ENCODE measurements around the gene TMEM253.

The TMEM253 gene

DNA sequence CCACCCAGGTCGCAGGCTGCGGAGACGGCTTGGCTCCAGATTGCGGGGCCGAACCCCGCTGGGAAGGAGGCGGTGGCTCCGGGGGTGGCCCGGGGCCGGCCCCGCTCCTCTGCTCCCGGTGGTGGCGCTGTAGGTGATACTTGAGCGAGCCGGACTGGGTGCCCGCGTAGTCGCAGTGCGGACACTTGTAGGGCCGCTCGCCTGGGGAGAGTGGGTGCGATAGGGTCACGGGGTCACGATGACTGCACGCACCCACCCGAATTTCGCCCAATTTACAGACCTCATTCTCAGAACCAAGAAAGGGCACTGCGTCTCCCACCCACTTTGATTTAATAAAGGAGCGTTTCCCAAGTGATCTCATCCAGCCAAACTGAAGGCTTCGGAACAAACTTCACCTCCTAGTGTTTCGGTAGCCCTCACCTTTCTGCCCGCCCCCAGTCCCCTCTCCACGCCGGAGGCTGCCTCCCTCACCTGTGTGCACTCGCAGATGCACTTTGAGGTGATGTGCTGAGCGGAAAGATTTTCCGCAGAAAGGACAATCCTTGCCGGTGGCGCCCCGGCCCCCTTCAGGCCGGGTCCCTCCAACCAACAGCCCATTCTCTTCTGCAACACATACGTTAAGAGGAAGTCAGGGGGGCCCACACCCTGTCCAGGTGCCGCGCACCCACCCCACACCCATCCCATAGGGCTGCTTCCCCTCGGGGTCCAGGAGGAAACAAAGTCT is 9.8 kb upstream of the TMEM253 start:
- H3K4me3 ChIP-seq (ENCODE audit: low read depth, low read length), result no peak overlapping the region
- TF ChIP-seq, protein P1, sequence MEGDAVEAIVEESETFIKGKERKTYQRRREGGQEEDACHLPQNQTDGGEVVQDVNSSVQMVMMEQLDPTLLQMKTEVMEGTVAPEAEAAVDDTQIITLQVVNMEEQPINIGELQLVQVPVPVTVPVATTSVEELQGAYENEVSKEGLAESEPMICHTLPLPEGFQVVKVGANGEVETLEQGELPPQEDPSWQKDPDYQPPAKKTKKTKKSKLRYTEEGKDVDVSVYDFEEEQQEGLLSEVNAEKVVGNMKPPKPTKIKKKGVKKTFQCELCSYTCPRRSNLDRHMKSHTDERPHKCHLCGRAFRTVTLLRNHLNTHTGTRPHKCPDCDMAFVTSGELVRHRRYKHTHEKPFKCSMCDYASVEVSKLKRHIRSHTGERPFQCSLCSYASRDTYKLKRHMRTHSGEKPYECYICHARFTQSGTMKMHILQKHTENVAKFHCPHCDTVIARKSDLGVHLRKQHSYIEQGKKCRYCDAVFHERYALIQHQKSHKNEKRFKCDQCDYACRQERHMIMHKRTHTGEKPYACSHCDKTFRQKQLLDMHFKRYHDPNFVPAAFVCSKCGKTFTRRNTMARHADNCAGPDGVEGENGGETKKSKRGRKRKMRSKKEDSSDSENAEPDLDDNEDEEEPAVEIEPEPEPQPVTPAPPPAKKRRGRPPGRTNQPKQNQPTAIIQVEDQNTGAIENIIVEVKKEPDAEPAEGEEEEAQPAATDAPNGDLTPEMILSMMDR (IDR thresholded peaks at IDR 0.05; ENCODE audit: borderline replicate concordance, insufficient read depth, low read depth, low read length), result no peak

DNA sequence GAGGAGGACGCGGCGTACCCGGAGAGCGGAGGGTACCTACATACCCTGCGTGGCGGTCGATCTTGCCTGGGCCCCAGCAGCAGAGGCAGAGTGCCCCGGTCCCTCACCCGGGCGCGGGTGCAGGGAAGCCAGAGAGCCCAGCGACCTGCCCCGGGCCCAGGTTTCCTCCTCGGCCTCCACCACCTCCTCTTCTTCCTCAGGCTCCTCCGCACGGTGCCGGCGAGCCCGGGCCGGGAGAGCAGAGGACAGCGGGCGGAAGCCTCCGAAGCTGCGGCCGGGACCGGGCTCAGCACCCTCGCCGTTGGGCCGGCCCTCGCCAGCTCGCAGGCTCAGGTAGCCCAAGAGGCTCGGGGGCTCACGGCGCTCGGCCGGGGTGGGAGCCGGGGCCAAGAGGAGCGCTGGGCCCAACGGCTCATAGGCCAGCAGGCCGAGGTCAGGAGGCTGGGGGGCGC is 9.0 kb upstream of the TMEM253 start:
- H3K4me3 ChIP-seq (ENCODE audit: low read depth, low read length), result no peak overlapping the region
- TF ChIP-seq, protein P1 (IDR thresholded peaks at IDR 0.05; ENCODE audit: borderline replicate concordance, insufficient read depth, low read depth, low read length), result no peak

DNA sequence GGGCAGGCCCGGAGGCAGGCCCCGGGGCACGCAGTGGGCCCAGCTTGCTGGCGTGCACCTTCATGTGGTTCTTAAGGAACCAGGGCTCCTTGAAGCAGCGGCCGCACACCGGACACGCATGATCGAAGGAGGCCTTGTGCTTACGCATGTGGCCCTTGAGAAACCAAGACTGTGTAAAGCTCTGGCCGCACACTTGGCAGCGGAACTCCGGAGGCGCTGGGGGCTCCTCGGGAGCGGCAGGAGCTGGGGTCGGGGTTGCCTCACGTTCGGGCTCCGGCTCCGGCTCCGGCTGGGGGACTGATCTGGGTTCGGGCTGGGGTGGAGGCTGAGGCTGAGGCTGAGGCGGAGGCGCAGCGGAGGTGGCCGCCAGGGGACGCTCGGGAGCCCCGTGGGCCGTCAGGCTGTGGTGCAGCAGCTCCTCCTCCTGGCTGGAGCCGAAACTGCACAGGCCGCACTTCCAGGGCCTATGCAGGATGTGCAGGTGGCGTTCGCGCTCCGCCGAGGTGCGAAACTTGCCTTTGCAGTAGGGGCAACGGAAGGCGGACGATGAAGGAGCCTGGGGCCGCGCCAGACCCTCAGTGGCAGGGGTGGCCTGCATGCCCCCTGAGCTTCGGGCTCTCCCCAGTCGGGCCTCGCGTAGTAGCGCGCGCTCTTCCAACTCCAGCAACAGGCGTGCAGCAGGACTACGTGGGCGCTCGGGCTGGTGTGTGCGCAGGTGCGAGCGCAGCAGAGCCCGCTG is 8.4 kb upstream of the TMEM253 start:
- TF ChIP-seq, protein P1 (IDR thresholded peaks at IDR 0.05; ENCODE audit: borderline replicate concordance, insufficient read depth, low read depth, low read length), result peak; percentile 100
- H3K4me3 ChIP-seq (ENCODE audit: low read depth, low read length), result no peak overlapping the region

DNA sequence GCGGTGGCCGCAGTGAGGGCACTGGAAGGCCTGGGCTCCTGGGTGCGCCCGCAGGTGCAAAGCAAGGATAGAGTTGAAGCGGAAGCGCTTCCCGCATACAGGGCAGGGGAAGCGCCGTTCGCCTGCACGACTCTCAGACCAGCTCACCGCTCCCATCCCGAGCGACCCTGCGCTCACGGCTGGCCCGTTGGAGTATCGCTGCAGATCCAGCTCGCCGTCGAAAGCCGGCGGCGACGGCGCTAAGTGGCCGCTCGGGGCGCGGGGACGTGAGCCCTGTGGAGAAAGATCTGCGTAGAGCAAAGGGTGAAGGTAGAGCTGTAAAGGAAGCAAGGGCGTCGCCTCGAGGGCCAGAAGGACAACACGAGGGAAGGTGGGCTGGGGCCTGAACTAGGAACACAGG is 7.8 kb upstream of the TMEM253 start:
- TF ChIP-seq, protein P1 (IDR thresholded peaks at IDR 0.05; ENCODE audit: borderline replicate concordance, insufficient read depth, low read depth, low read length), result no peak
- no peak overlapping the region for H3K4me3 ChIP-seq (ENCODE audit: low read depth, low read length)

DNA sequence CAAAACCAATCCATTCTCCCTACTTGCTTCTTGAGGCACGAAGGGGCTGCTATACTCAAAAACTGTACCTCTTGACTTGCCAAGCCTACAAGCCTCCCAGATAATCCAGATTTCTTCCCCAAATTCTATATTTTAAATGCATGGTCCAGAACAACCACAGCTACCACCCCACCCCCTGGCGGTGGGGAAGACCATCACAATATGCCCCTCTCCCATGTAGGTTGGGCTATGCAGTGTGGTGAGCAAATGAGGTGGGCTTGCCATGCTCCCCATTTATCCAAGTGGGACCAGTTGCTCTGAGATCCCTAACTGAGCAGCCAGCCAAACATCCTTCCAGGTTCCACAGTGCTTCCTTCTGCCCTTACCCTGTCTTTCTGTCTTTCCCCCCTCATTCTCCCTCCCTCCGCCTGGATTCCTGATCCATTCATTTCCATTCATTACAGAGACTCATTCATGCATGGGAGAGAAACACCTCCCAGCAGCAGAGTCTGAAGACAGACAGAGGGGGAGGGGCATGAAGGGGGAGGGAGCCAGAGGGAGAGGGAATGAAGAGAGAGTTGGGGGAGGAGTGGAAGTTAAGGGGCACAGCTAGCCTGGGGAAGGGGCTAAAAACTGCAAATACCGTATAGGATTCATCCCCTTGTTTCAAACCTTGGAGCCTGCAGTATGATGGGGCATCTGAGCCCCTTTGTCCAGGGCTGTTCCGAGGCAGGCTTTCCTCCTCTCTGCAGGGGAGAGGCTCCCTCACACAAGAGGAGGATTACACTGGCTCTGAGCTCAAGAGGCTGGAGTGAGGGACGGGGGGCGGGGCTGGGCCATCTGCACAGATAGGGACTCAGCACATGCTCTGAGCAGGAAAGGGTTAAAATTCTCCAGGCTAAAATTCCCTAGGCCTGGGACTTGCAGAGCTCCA is 6.8 kb upstream of the TMEM253 start:
- TF ChIP-seq, protein P1 (IDR thresholded peaks at IDR 0.05; ENCODE audit: borderline replicate concordance, insufficient read depth, low read depth, low read length), result no peak
- no peak overlapping the region for H3K4me3 ChIP-seq (ENCODE audit: low read depth, low read length)

DNA sequence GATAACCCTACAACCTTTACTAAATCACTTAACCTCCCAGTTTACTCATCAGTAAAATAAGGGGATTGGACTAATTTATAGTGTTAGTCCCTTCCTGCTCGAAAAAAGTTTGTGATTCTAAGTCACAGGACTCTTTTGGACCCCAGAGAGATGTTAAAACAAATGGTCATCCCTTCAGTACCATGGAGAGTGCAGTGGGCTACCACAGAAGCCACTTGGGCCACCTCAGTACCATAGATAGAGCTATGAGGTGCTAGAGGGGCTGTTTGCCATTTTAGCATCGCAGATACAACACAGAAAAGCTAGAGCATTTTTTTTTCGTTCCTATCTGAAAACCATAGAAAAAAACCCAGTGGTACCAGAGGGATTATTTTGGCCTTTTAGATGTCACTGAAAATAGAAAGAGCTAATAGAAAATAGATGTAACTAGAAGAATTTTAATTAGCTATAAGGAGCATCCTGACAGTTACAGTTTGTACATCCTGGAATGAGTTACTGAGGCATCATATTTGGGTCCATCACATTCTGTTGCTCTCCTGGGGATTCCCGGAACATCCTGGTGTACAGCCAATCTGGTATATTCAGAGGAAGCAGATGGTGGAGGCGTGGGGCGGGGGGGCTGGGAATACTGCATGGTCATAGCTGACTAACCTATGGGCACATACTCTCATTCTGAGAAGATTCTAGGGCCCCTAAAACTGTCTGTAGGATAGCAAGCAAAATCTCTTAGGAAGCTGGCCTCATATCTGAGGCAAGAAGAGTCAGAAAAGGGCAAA is 5.2 kb upstream of the TMEM253 start:
- TF ChIP-seq, protein P1 (IDR thresholded peaks at IDR 0.05; ENCODE audit: borderline replicate concordance, insufficient read depth, low read depth, low read length), result no peak
- H3K4me3 ChIP-seq (ENCODE audit: low read depth, low read length), result no peak overlapping the region

Data from GM12875 (cell line).